Activated T-helper 1 cell treated with anti-CD3 and anti-CD28 coated beads, Interleukin-12 subunit alpha, Interleukin-12 subunit beta, Interleukin-2, Interleukin-4 antibody, amounts not matched to agents 30 ng/mL and 10 ng/mL and 1 ng/mL, durations not matched to agents 14 hours and 24 hours and 36 hours (primary cell): Measurements from ENCODE around the gene MRPL24. TPM values are rescaled to one million over a fixed set of nuclear protein-coding genes. Genes with fewer than 3 reads are reported as not detected.

Source experiments
- DNase-seq: peaks from one replicate; pipeline ENCODE4 v3.0.0; 2021; ENCODE audit warnings: low spot score
- H3K27ac Mint-ChIP-seq: one replicate; pipeline ENCODE4 v1.8.0; 2021; ENCODE audit warnings: mild to moderate bottlenecking, mixed read lengths
- H3K27me3 Mint-ChIP-seq: one replicate; pipeline ENCODE4 v1.8.0; 2022; ENCODE audit warnings: mild to moderate bottlenecking, moderate library complexity, mixed read lengths; ENCODE audit not compliant: insufficient read depth
- H3K36me3 Mint-ChIP-seq: one replicate; pipeline ENCODE4 v1.8.0; 2021; ENCODE audit warnings: low read depth, mixed read lengths
- H3K4me1 Mint-ChIP-seq: one replicate; pipeline ENCODE4 v1.8.0; 2021; ENCODE audit warnings: low read depth, mixed read lengths
- H3K4me3 Mint-ChIP-seq: one replicate; pipeline ENCODE4 v1.8.0; 2021; ENCODE audit warnings: mild to moderate bottlenecking, moderate library complexity, mixed read lengths
- H3K9me3 Mint-ChIP-seq: one replicate; pipeline ENCODE4 v1.8.0; 2021; ENCODE audit warnings: mixed read lengths
- intact Hi-C: fragments of 100-400 bp; cut with micrococcal nuclease; formaldehyde crosslinking; loops from one replicate; pipeline ENCODE4 v1.15.1; 2024
- total RNA-seq: library from RNA; stranded (reverse); gene quantifications from 2 replicates; pipeline ENCODE4 v1.2.3, GENCODE V29; 2022

The MRPL24 gene
- 132 and 135 TPM in 2 replicates for total RNA-seq

GRCh38 chr1:156740741-156741480 lies at the start of gene MRPL24:
Gene MRPL24, minus strand, starts transcription at chr1:156741088. Its CDS starts 2,384 bp downstream, at chr1:156738704.
- peak within 1 kb of the TSS; percentile 93 for H3K4me3 Mint-ChIP-seq
- peak within 1 kb of the TSS; percentile 94 for H3K27ac Mint-ChIP-seq
- no peaks in the 10 kb centered on the region for H3K9me3 Mint-ChIP-seq
- H3K27me3 Mint-ChIP-seq: no peaks in the 10 kb centered on the region
- DNase-seq: peak; percentile 97
- intact Hi-C loops: loop anchor here (1.0 to 10.0 kb wide), 9 partner anchors 10 to 884 kb away; partner anchors contain the start of genes CCT3, ETV3, GON4L and HDGF
- peaks cover 53% of the 10 kb centered on the region for H3K4me1 Mint-ChIP-seq
- peaks cover 53% of the 10 kb centered on the region for H3K36me3 Mint-ChIP-seq

- intact Hi-C loops: no loop called here
- DNase-seq: no peak
- no peaks in the 10 kb centered on the region for H3K27me3 Mint-ChIP-seq
- H3K9me3 Mint-ChIP-seq: no peaks in the 10 kb centered on the region
- peaks cover 49% of the 10 kb centered on the region for H3K36me3 Mint-ChIP-seq
- H3K4me3 Mint-ChIP-seq: no peak overlapping the region
- H3K4me1 Mint-ChIP-seq: no peaks in the 10 kb centered on the region
- H3K27ac Mint-ChIP-seq: no peak overlapping the region
Measured at GRCh38 chr1:156789621-156790318, 48.9 kb upstream of the MRPL24 start.

DNA sequence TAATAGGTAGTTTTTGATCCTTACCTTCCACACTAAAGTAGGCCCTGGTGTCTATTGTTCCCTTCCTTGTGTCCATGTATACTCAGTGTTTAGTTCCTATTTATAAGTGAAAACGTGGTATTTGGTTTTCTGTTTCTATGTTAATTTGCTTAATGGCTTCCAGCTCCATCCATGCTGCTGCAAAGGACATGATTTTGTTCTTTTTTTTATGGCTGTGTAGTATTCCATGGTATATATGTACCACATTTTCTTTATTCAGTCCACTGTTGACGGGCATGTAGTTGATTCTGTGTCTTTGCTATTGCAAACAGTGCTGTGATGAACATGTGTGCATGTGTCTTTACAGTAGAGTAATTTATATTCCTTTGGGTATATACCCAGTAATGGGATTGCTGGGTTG lies 47.2 kb upstream of the MRPL24 start:
- Mint-ChIP-seq H3K4me3 (no peak overlapping the region), H3K27ac (no peak overlapping the region), H3K27me3 (no peaks in the 10 kb centered on the region), H3K36me3 (peaks cover 40% of the 10 kb centered on the region), H3K4me1 (no peaks in the 10 kb centered on the region), H3K9me3 (no peaks in the 10 kb centered on the region)
- DNase-seq: no peak
- intact Hi-C loops: no loop called here

GRCh38 chr1:156786640-156787039 lies 45.8 kb upstream of the MRPL24 start:
- peaks cover 43% of the 10 kb centered on the region for H3K36me3 Mint-ChIP-seq
- intact Hi-C loops: no loop called here
- H3K27ac Mint-ChIP-seq: no peak overlapping the region
- DNase-seq: no peak
- H3K4me3 Mint-ChIP-seq: no peak overlapping the region
- H3K4me1 Mint-ChIP-seq: peaks cover 11% of the 10 kb centered on the region
- H3K9me3 Mint-ChIP-seq: no peaks in the 10 kb centered on the region
- H3K27me3 Mint-ChIP-seq: no peaks in the 10 kb centered on the region

DNA sequence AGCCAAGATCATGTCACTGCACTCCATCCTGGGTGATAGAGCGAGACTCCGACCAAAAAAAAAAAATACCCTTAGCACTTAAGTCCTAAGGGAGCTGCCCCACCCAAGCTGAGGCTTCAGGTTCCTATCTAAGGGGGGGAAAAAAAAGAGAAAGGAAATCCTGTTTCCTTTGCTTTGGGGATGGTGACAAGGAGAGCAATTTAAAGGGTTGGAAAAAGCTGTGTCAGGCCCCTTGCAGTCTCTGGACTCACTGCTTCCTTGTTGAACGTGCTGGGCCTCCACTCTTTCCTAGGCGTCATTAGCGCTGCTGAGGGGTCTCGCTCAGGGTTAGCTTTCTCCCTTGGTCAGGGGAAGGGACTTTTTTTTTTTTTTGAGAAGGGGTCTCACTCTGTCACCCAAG lies 44.6 kb upstream of the MRPL24 start:
- no peaks in the 10 kb centered on the region for H3K9me3 Mint-ChIP-seq
- peaks cover 41% of the 10 kb centered on the region for H3K36me3 Mint-ChIP-seq
- H3K4me1 Mint-ChIP-seq: peaks cover 19% of the 10 kb centered on the region
- no peak overlapping the region for H3K4me3 Mint-ChIP-seq
- intact Hi-C loops: no loop called here
- no peak overlapping the region for H3K27ac Mint-ChIP-seq
- DNase-seq: no peak
- no peaks in the 10 kb centered on the region for H3K27me3 Mint-ChIP-seq

- H3K4me1 Mint-ChIP-seq: peaks cover 33% of the 10 kb centered on the region
- no peak for DNase-seq
- H3K27ac Mint-ChIP-seq: no peak overlapping the region
- intact Hi-C loops: no loop called here
- no peaks in the 10 kb centered on the region for H3K27me3 Mint-ChIP-seq
- H3K4me3 Mint-ChIP-seq: no peak overlapping the region
- no peaks in the 10 kb centered on the region for H3K9me3 Mint-ChIP-seq
- peaks cover 19% of the 10 kb centered on the region for H3K36me3 Mint-ChIP-seq
Measured at GRCh38 chr1:156781585-156782186, 40.8 kb upstream of the MRPL24 start.

DNA sequence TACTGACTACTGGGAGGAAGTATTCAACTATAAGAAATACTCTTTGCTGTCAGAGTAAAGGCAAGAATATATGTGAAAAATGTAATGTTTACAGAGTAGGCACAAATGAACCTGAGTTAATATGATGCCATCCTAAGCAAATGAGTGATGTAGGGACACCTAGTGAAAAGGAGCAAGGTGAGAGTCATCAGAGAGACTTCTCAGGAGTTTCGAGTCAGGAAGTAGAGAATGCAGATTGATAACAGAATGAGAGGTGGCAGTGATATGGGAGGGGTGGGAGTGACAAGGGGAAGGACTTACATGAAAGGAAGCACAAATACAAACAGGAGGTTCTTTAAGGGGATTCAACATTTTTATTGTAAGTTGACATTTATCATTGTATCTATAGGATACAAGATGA lies 36.7 kb upstream of the MRPL24 start:
- no peaks in the 10 kb centered on the region for H3K27me3 Mint-ChIP-seq
- H3K9me3 Mint-ChIP-seq: no peaks in the 10 kb centered on the region
- DNase-seq: no peak
- H3K27ac Mint-ChIP-seq: peak overlapping the region; percentile 5
- no peak overlapping the region for H3K4me3 Mint-ChIP-seq
- intact Hi-C loops: no loop called here
- peaks cover 48% of the 10 kb centered on the region for H3K4me1 Mint-ChIP-seq
- H3K36me3 Mint-ChIP-seq: peaks cover 29% of the 10 kb centered on the region

DNA sequence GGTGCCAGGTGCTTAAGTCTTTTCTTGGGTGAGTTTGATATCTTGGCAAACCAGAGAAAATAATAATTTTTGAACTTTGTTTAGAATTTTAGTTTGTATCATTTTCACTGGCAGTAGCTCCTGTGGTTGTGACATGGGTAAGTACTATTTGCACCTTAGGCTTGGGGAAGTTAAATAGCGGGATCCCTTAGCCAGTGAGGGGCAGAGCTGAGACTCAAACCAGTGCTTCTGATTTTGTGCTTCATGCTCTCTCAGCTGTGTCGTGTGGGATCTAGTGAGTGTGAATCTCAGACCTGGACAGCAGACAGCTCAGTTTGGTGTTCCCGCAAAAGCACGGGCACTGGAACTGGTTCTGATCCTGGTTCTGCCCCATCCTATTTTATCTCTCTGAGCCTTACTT lies 36.1 kb upstream of the MRPL24 start:
- Mint-ChIP-seq H3K4me1 (peaks cover 48% of the 10 kb centered on the region), H3K27ac (no peak overlapping the region), H3K4me3 (no peak overlapping the region), H3K27me3 (no peaks in the 10 kb centered on the region), H3K9me3 (no peaks in the 10 kb centered on the region), H3K36me3 (peaks cover 23% of the 10 kb centered on the region)
- intact Hi-C loops: no loop called here
- DNase-seq: no peak

DNA sequence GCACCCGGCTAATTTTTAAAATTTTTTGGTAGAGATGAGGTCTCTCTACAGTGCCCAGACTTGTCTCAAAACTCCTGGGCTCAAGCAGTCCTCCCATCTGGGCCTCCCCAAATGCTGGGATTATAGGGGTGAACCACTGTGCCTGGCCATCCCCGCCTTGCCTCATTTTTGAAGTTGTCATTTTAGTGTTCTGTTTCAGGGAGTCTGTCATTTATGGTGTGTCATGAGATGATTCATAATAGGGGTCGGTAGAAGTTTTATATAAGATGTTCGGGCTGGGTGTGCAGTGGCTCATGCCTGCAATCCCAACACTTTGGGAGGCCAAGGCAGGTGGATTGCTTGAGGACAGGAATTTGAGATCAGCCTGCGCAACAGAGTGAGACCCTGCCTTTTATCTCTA lies 34.9 kb upstream of the MRPL24 start:
- H3K36me3 Mint-ChIP-seq: peaks cover 22% of the 10 kb centered on the region
- H3K4me3 Mint-ChIP-seq: no peak overlapping the region
- no peaks in the 10 kb centered on the region for H3K27me3 Mint-ChIP-seq
- no peaks in the 10 kb centered on the region for H3K9me3 Mint-ChIP-seq
- peaks cover 44% of the 10 kb centered on the region for H3K4me1 Mint-ChIP-seq
- H3K27ac Mint-ChIP-seq: no peak overlapping the region
- intact Hi-C loops: no loop called here
- DNase-seq: no peak

DNA sequence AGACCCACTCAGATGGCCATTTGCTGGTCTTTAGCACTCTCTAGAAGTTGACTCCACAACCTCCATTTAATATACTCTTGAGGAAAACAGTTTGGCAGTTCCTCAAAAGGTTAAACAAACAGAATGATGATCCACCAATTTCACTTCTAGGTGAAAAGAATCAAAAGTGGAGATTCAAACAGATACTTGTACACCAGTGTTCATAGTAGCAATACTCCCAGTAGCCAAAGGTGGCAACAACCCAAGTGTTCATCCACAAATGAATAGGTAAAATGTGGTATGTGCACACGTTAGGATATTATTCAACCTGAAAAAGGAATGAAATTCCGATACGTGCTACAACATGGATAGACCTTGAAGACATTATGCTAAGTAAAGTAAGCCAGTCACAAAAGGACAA lies 32.7 kb upstream of the MRPL24 start:
- Mint-ChIP-seq H3K36me3 (peaks cover 33% of the 10 kb centered on the region), H3K27ac (no peak overlapping the region)
- intact Hi-C loops: no loop called here

GRCh38 chr1:156772728-156773497 lies 32.0 kb upstream of the MRPL24 start:
- intact Hi-C loops: no loop called here

More for the DNA sequence above, 32.7 kb upstream of the MRPL24 start:
- no peak for DNase-seq
- Mint-ChIP-seq H3K27me3 (no peaks in the 10 kb centered on the region), H3K4me1 (peaks cover 64% of the 10 kb centered on the region), H3K4me3 (no peak overlapping the region), H3K9me3 (no peaks in the 10 kb centered on the region)

DNA sequence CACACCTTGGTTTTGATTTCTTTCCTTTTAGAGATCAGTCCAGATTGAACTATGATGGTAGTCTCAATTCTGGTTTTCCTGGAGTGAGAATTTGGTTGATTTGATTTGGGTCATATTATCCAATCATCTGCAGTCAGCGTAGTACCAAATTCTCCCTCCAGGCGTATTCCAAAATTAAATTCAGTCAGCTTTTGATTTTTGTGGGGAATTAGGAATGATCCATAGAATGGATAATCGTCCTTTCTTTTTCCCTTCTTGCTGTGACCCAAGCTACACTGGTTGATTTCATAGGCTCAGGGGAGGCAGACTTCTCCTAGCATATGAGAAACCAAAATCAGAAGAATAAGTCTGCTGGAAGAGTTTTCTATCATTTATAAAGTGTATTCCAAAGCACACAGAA lies 31.3 kb upstream of the MRPL24 start:
- intact Hi-C loops: no loop called here
- H3K27ac Mint-ChIP-seq: no peak overlapping the region
- peaks cover 33% of the 10 kb centered on the region for H3K36me3 Mint-ChIP-seq

More at GRCh38 chr1:156772728-156773497, 32.0 kb upstream of the MRPL24 start:
- no peak overlapping the region for H3K4me3 Mint-ChIP-seq
- no peaks in the 10 kb centered on the region for H3K9me3 Mint-ChIP-seq
- H3K36me3 Mint-ChIP-seq: peaks cover 33% of the 10 kb centered on the region
- H3K27me3 Mint-ChIP-seq: no peaks in the 10 kb centered on the region
- peaks cover 63% of the 10 kb centered on the region for H3K4me1 Mint-ChIP-seq
- no peak for DNase-seq
- H3K27ac Mint-ChIP-seq: no peak overlapping the region

More for the DNA sequence above, 31.3 kb upstream of the MRPL24 start:
- DNase-seq: no peak
- no peaks in the 10 kb centered on the region for H3K9me3 Mint-ChIP-seq
- no peak overlapping the region for H3K4me3 Mint-ChIP-seq
- peaks cover 57% of the 10 kb centered on the region for H3K4me1 Mint-ChIP-seq
- H3K27me3 Mint-ChIP-seq: no peaks in the 10 kb centered on the region
